Right atrium auricular region (tissue), 2 donors: ENCODE results near the gene KNG1. TPM values are rescaled to one million over a fixed set of nuclear protein-coding genes. Genes with fewer than 3 reads are reported as not detected.

Experiments
- DNase-seq: peaks from one replicate; pipeline ENCODE4 v3.0.0-alpha.2; 2019; ENCODE audit warnings: low spot score
- H3K27ac ChIP-seq, 2 donors: fragments of 200-600 bp; sonication (generic); 1 replicate in 1 of 2; 2 replicates in 1 of 2; pipeline ENCODE4 v1.5.1; 2016 to 2019
- H3K27me3 ChIP-seq, 2 donors: fragments of 200-600 bp; sonication (generic); one replicate each; pipeline versions ENCODE4 v1.5.1 to v1.6.0; 2017 to 2019
- H3K36me3 ChIP-seq: fragments of 200-600 bp; sonication (generic); one replicate; pipeline ENCODE4 v1.5.1; 2016
- H3K4me1 ChIP-seq, 2 donors: fragments of 200-600 bp; sonication (generic); one replicate each; pipeline versions ENCODE4 v1.5.1 to v1.6.0; 2017 to 2019
- H3K4me3 ChIP-seq, 2 donors: fragments of 200-600 bp; sonication (generic); 1 replicate in 1 of 2; 2 replicates in 1 of 2; pipeline ENCODE4 v1.5.1; 2017 to 2019; ENCODE audit warnings: mild to moderate bottlenecking in 1 of 2, moderate library complexity in 1 of 2
- H3K9me3 ChIP-seq, 2 donors: fragments of 200-600 bp; sonication (generic); one replicate each; pipeline ENCODE4 v1.5.1; 2019
- CTCF ChIP-seq, 2 donors: fragments of 200-600 bp; sonication (generic); IDR thresholded peaks; one replicate each; pipeline ENCODE4 v1.5.1; 2019; ENCODE audit warnings: antibody characterized with exemption in 2 of 2
- total RNA-seq, 2 donors: library from RNA; depleted of rRNA; stranded (reverse); fragments of >200 nt; gene quantifications; one replicate each; pipeline ENCODE4 v1.1.0, GENCODE V29; 2016

KNG1 gene
- total RNA-seq, 2 donors from 2014 or later = 0.59 TPM; not detected in 1

DNA sequence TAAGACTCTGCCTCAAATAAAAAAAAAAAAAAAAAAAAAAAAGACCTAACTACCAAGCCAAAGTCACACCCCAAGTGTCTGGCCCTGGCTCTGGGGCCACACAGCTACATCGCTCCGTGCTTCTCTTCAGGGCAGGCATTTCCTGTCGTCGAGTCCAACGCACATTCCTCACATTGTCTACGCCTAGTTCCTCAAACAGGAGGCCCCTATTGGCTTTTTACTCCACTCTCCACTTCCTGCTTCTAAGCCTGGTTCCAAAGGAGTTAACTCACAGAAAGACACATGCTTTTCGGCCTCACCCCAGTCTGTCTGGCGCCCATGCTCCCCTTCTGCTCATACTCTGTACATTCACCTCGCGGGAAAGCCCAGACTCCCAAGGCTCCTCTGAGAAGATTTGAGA is 28.8 kb downstream of the KNG1 start:
- peak overlapping the region in 1 of 2 donors; percentile 16 for H3K27ac ChIP-seq

GRCh38 chr3:186750316-186750715 is 33.2 kb downstream of the KNG1 start:
- peaks cover 0 to 8% of the 10 kb centered on the region in 2 donors for H3K4me1 ChIP-seq
- H3K27ac ChIP-seq = no peak overlapping the region
- H3K4me3 ChIP-seq = no peak overlapping the region
- no peaks in the 10 kb centered on the region for H3K9me3 ChIP-seq
- H3K36me3 ChIP-seq = no peaks in the 10 kb centered on the region
- no peak for TF ChIP-seq CTCF (IDR thresholded peaks at IDR 0.05)
- no peak for DNase-seq
- no peaks in the 10 kb centered on the region for H3K27me3 ChIP-seq

More for the DNA sequence above, 28.8 kb downstream of the KNG1 start:
- no peaks in the 10 kb centered on the region for H3K9me3 ChIP-seq
- H3K4me3 ChIP-seq = no peak overlapping the region
- DNase-seq = peak; percentile 60
- H3K27me3 ChIP-seq = no peaks in the 10 kb centered on the region
- no peak for TF ChIP-seq CTCF (IDR thresholded peaks at IDR 0.05)
- H3K4me1 ChIP-seq = no peaks in the 10 kb centered on the region
- no peaks in the 10 kb centered on the region for H3K36me3 ChIP-seq

DNA sequence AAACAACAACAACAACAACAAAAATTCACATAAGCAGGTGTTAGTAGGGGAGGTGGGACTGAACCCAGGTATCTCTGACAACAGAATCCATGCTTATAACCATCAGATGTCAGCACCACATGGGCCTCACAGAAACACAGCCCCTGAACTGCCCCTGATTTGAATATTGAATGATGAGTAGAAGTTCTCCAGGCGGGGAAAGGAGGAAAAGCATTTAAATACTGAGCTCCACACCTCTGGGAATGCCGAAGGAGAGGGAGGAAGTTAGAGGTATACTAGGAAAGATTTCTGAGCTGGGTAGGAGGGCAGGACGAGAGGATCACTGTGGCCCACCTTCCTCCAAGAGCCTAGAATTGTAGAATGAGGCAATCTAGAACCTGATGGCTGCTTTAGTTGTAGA is 34.3 kb downstream of the KNG1 start:
- H3K27ac ChIP-seq = peak overlapping the region in 1 of 2 donors; percentile 59
- H3K4me3 ChIP-seq = no peak overlapping the region
- peaks cover 0 to 8% of the 10 kb centered on the region in 2 donors for H3K4me1 ChIP-seq
- DNase-seq = no peak
- H3K9me3 ChIP-seq = no peaks in the 10 kb centered on the region
- H3K36me3 ChIP-seq = no peaks in the 10 kb centered on the region
- H3K27me3 ChIP-seq = no peaks in the 10 kb centered on the region
- TF ChIP-seq CTCF (IDR thresholded peaks at IDR 0.05) = no peak

DNA sequence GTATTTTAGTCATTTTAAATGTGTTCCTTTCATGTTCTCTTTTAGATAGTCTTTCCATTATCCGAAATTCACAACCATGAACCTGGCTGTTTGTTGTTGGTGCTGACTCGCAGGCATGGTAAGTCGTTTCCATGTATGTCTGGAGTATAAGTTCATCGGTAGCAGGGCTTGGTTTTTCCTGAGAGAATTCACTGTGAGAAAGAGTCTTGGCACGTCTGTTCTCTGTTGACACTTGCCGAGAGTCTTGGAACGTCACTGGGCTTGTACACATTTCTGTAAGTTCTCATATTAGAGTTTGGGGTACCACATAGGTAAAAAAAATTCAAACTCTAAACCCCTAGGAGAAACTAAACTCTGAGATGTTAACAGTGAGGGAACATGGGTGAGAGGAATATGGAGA is 36.8 kb downstream of the KNG1 start:
- no peak for TF ChIP-seq CTCF (IDR thresholded peaks at IDR 0.05)
- Histone ChIP-seq H3K4me1 (peaks cover 0 to 8% of the 10 kb centered on the region in 2 donors), H3K27ac (no peak overlapping the region)

GRCh38 chr3:186754871-186755270 is 37.7 kb downstream of the KNG1 start:
- Histone ChIP-seq H3K4me3 (no peak overlapping the region), H3K27ac (no peak overlapping the region), H3K9me3 (no peaks in the 10 kb centered on the region), H3K36me3 (no peaks in the 10 kb centered on the region), H3K27me3 (no peaks in the 10 kb centered on the region), H3K4me1 (peaks cover 0 to 8% of the 10 kb centered on the region in 2 donors)
- no peak for DNase-seq
- TF ChIP-seq CTCF (IDR thresholded peaks at IDR 0.05) = no peak

More for the DNA sequence above, 36.8 kb downstream of the KNG1 start:
- Histone ChIP-seq H3K27me3 (no peaks in the 10 kb centered on the region), H3K4me3 (no peak overlapping the region), H3K9me3 (no peaks in the 10 kb centered on the region), H3K36me3 (no peaks in the 10 kb centered on the region)
- DNase-seq = no peak

DNA sequence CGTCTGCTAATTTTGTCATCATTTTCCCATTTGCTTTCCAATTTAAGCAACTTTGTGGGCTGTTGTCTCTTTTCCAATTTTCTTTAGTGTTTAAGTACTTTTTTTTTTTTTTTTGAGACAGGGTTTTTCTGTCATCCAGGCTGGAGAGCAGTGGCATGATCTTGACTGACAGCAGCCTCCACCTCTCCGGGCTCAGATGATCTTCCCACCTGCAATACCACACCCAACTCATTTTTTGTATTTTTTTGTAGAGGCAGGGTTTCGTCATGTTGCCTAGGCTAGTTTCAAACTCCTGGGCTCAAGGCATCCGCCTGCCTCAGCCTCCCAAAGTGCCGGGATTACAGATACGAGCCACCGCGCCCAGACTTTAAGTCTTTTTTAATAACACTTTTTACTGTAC is 40.1 kb downstream of the KNG1 start:
- H3K4me3 ChIP-seq = no peak overlapping the region
- H3K9me3 ChIP-seq = no peaks in the 10 kb centered on the region
- H3K27ac ChIP-seq = no peak overlapping the region
- no peaks in the 10 kb centered on the region for H3K36me3 ChIP-seq
- no peak for TF ChIP-seq CTCF (IDR thresholded peaks at IDR 0.05)
- peaks cover 0 to 8% of the 10 kb centered on the region in 2 donors for H3K4me1 ChIP-seq
- DNase-seq = no peak
- H3K27me3 ChIP-seq = no peaks in the 10 kb centered on the region
